GM12891 (cell line): Measurements from ENCODE around the gene STOML1.
"Not testable (repeated sequence)": the region's sequence is repeated elsewhere in the genome, so short reads cannot be mapped to it uniquely, and the experiment has no call there.

Experiments used
- DNase-seq: peaks from one replicate; pipeline ENCODE4 v3.0.0; 2011; ENCODE audit warnings: low spot score; ENCODE audit not compliant: insufficient read length
- FAIRE-seq: peaks from 2 replicates; lab custom pipeline; 2011; peaks lifted over from hg19 to GRCh38; lab: Jason Lieb, UNC
- PAX5 ChIP-seq: IDR thresholded peaks from 2 replicates; pipeline ENCODE4 v1.6.1; 2011; ENCODE audit warnings: low read length, moderate library complexity, mild to moderate bottlenecking; ENCODE audit not compliant: insufficient read depth, severe bottlenecking
- POLR2A ChIP-seq: IDR thresholded peaks from 2 replicates; pipeline ENCODE4 v1.6.1; 2011; ENCODE audit warnings: low read depth, low read length, control low read depth
- POLR2AphosphoS5 ChIP-seq: IDR thresholded peaks from 2 replicates; pipeline ENCODE4 v1.6.1; 2011; ENCODE audit warnings: low read depth, low read length, control low read depth
- POU2F2 ChIP-seq: IDR thresholded peaks from 2 replicates; pipeline ENCODE4 v1.6.1; 2011; ENCODE audit warnings: low read depth, mild to moderate bottlenecking, control low read depth, low read length, moderate library complexity
- SPI1 ChIP-seq: IDR thresholded peaks from 2 replicates; pipeline ENCODE4 v1.6.1; 2011; ENCODE audit warnings: low read depth, low read length, control low read depth
- TAF1 ChIP-seq: IDR thresholded peaks from 2 replicates; pipeline ENCODE4 v1.6.1; 2011; ENCODE audit warnings: low read depth, low read length, control low read depth

The STOML1 gene

GRCh38 chr15:73981761-73982221 lies 10.3 kb downstream of the STOML1 start:
- TF ChIP-seq POLR2A (no peak), SPI1 (no peak), PAX5 (no peak), POU2F2 (no peak), POLR2AphosphoS5 (no peak), TAF1 (no peak)
- no peak for FAIRE-seq
- DNase-seq = no peak

GRCh38 chr15:73979636-73980035 lies 12.5 kb downstream of the STOML1 start:
- no peak for FAIRE-seq
- no peak for DNase-seq
- TF ChIP-seq POU2F2 (no peak), POLR2A (no peak), POLR2AphosphoS5 (no peak), TAF1 (no peak), PAX5 (no peak), SPI1 (no peak)

GRCh38 chr15:73978896-73979295 lies 13.2 kb downstream of the STOML1 start:
- no peak for TF ChIP-seq PAX5
- TF ChIP-seq POLR2A = no peak
- no peak for TF ChIP-seq SPI1
- no peak for TF ChIP-seq POU2F2
- no peak for DNase-seq
- FAIRE-seq = no peak

- not testable (repeated sequence) for DNase-seq, FAIRE-seq
Observed at GRCh38 chr15:73975440-73976125, 16.5 kb downstream of the STOML1 start.

GRCh38 chr15:73973683-73974200 lies 18.4 kb downstream of the STOML1 start:
- FAIRE-seq, DNase-seq: not testable (repeated sequence)

- FAIRE-seq (peak; percentile 68), DNase-seq (peak; percentile 73)
- no peak for TF ChIP-seq PAX5
- TF ChIP-seq SPI1 = peak; percentile 70
Observed at GRCh38 chr15:73972984-73973682, 19.0 kb downstream of the STOML1 start.

- FAIRE-seq = no peak
- no peak for DNase-seq
- TF ChIP-seq SPI1 (no peak), TAF1 (no peak), POU2F2 (no peak), POLR2A (no peak), POLR2AphosphoS5 (no peak), PAX5 (no peak)
Observed at GRCh38 chr15:73969151-73969759, 22.8 kb downstream of the STOML1 start.

GRCh38 chr15:73968461-73968860 lies 23.6 kb downstream of the STOML1 start:
- DNase-seq (no peak), FAIRE-seq (no peak)
- TF ChIP-seq POLR2AphosphoS5 (no peak), SPI1 (no peak), POLR2A (no peak), TAF1 (no peak), POU2F2 (no peak), PAX5 (no peak)

GRCh38 chr15:73965758-73966113 lies 26.4 kb downstream of the STOML1 start:
- DNase-seq = no peak
- TF ChIP-seq POU2F2 (peak; percentile 70), POLR2A (no peak)
- peak; percentile 78 for FAIRE-seq

GRCh38 chr15:73965094-73965757 lies 26.9 kb downstream of the STOML1 start:
- TF ChIP-seq POLR2AphosphoS5 (no peak), POU2F2 (no peak), TAF1 (no peak), POLR2A (no peak), PAX5 (no peak)
- no peak for DNase-seq
- FAIRE-seq = no peak
